HG03135 (cell line): ENCODE results near the gene ST7.

Experiments used
- ATAC-seq: cut with Tn5 transposase; IDR thresholded peaks from one replicate; pipeline ENCODE4 v1.9.1; 2021; ENCODE audit warnings: mild to moderate bottlenecking, moderate library complexity; ENCODE audit not compliant: unreplicated experiment

ST7 gene

GRCh38 chr7:117051808-117052207, 98.5 kb downstream of the ST7 start:
- ATAC-seq, result no peak

DNA sequence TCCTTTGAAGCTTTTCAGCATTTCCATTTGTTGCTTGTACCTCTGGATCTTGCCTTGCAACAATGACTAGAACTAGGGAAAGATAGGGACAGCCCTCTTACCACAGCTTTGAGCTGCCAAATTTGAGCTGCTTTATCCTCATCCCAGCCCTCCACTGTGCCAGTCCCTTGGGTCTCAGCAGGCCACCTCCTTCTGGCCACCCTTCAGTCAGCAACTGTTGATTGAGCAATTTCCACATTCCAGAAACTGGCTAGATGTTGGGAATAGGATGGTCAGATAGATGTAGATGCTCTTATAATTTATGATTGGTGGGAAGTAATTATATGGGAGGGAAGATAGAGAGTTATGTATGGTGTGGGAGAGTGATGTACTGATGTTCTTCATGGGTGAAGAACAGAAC, 100.1 kb downstream of the ST7 start:
- no peak for ATAC-seq

DNA sequence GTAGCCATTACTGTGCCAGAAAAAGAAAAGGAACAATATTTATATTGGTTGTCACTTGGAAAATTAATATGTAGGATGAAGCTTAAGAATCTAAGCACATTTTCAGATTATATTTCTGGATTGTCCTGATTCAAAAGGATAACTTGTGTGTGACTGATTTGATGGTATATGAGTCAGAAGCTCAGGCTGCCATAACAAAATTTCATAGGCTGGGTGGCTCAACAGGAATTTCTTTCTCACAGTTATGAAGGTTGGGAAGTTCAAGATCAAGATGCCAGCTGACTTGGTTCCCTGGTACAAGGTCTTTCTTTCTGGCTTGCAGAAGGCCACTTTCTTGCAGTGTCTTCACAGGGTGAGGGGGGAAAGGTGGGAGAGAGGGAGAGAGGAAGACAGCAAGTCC, 108.5 kb downstream of the ST7 start:
- no peak for ATAC-seq

DNA sequence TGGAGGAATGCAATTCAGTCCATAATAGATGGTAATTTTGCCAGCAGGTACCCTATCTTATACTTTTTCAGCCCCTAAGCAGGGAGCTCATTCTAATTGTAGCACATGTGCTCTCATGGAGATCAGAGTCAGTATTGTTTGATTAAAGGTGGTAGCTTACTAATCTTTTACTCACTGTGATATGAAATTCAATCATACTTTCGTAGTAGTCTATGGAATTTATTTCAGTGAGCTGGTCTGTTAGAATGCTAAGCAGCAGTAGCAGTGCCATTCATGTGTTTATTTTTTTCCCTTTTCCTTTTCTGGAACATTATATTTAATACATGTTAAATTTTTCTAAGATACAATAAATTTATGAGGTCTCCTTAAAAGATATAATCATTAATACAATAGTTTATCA, 109.0 kb downstream of the ST7 start:
- no peak for ATAC-seq

- ATAC-seq, result no peak
Measured at GRCh38 chr7:117064688-117065087, 111.4 kb downstream of the ST7 start.

GRCh38 chr7:117065571-117066150, 112.4 kb downstream of the ST7 start:
- no peak for ATAC-seq

GRCh38 chr7:117066668-117067067, 113.4 kb downstream of the ST7 start:
- ATAC-seq, result peak; percentile 53

- no peak for ATAC-seq
Measured at GRCh38 chr7:117067340-117067739, 114.0 kb downstream of the ST7 start.

- no peak for ATAC-seq
Measured at GRCh38 chr7:117068511-117069145, 115.3 kb downstream of the ST7 start.

DNA sequence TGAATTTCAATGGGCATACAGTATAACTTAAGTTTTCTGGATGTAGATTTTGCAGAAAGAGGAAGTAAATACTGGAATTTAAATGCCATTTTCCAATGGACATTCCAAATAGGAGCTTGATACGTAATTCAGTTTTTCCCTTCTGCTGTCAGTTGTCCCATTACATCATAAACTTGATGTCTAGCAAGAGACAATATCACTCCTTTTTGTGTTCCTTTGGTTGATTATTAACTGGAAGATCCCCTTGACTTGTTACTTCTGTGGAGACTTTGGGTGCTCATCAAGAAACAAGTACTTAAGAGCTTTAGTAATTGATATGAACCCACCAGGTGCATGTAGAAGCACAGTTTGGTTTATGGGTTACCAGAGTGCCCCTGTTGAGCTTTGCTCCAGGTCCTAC, 116.1 kb downstream of the ST7 start:
- ATAC-seq, result peak; percentile 49

- no peak for ATAC-seq
Measured at GRCh38 chr7:117071551-117071950, 118.2 kb downstream of the ST7 start.

DNA sequence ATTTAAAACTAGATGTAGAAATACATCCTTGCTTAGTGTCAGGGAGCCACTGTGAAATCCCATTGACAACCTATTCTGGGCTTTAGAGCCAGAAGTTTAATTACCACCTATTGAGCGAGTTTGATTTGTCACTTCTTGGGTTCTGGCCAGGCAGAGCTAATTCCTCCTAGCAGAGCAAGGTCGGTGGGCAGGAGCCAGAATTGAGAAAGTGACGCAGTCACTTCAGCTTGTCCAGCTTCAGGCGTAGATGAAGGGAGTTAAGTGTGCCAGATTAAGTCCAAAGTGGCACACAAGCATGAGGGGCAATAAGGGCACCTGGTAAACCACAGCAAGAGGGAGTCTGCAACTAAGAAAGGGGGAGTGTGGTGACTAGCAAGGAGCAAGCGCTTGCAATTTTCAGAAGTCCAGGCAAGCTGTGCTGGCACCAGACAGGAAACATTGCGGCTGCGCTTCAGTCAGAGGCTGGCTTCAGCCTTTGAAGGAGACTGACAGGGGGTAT, 119.4 kb downstream of the ST7 start:
- no peak for ATAC-seq

DNA sequence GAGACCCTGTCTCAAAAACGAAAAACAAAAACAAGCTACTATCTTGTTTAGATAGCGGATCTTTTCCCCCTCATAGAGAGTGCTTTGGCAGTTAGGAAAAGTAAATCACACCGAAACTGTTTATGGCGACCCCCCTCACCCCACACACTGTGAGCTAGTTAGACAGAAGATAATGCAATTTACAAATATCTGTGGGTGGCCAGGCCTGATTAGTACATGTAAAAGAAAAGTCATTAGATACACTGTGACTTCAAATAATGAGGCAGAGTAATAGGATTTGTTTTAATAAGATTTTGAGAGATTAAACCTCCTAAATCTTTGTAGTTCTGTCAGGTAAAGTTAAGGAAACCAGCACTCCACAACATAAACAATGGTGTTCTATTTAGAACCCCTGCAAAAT, 121.1 kb downstream of the ST7 start:
- no peak for ATAC-seq

- ATAC-seq, result no peak
Measured at GRCh38 chr7:117075934-117076333, 122.6 kb downstream of the ST7 start.

- ATAC-seq, result no peak
Measured at GRCh38 chr7:117076426-117076943, 123.2 kb downstream of the ST7 start.

GRCh38 chr7:117077658-117078057, 124.4 kb downstream of the ST7 start:
- ATAC-seq, result no peak

DNA sequence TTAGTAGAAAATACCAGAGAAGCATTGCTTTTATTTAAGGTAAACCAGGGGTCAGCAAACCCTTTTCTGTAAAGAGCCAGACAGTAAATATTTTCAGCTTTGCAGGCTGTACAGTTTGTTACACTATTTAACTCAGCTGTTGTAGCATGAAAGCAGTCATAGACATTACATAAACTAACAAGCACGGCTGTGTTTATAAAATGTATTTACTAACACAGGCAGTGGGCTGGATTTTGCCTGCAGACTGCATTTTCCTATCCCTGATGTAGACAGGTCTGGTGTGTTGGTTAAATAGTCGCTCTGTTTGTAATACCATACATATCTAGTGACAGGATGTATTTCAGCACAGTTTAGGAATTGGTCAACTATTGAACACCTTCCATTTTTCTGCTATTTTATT, 129.3 kb downstream of the ST7 start:
- no peak for ATAC-seq

DNA sequence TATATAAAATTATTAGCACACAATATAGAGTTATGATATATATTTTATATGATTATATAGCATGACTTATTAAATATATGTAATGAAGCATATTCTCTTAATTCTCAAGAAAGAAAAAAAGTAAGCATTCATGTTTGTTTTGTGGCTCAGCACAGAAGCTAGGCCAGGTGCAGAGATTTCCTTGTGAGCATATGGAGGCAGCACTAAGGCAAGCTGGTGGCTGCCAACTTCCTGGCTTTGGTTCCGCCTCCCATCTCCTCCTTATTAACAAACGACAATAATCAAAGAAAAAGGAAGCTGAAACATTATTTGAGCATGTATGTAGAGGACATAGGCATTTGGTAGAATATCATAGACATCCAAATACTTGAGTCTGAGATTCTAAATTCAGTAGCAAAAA, 130.3 kb downstream of the ST7 start:
- ATAC-seq, result no peak

DNA sequence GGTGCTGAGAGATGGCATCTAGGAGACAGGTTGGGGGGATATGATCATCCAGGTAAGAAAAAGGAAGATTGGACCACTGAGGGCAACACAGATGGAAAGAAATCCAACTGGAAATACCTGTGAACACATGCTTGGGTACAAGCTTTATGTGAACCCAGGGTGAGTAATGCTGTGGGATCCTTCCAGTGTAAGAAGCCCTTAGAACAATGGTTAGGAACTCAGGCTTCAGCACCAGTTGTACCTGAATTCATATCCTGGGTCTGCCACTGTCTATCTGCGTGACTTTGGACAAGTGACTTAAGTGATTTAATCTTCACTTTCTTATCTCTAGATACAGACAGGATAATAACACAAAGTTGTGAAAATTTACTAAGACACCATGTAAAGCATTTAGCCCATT, 131.0 kb downstream of the ST7 start:
- ATAC-seq, result no peak

DNA sequence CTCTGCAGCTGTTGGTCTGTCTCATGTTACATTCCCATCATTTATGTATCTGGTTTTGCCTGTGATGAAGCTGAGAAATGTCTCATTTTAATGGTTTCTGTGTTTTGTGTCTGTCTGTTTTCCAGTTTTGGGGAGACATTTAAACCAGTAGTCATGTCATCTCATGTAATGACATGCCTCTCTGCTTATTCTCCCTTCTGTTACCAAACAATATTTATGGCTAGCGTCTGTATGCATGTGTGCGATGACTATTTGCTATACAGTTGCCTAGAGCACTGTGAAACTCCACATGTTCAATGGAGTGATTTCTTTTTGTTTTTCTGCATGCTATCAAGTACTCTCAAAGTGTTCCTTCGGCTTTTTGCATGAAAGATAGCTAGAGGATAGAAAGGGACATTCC, 132.0 kb downstream of the ST7 start:
- ATAC-seq, result no peak

DNA sequence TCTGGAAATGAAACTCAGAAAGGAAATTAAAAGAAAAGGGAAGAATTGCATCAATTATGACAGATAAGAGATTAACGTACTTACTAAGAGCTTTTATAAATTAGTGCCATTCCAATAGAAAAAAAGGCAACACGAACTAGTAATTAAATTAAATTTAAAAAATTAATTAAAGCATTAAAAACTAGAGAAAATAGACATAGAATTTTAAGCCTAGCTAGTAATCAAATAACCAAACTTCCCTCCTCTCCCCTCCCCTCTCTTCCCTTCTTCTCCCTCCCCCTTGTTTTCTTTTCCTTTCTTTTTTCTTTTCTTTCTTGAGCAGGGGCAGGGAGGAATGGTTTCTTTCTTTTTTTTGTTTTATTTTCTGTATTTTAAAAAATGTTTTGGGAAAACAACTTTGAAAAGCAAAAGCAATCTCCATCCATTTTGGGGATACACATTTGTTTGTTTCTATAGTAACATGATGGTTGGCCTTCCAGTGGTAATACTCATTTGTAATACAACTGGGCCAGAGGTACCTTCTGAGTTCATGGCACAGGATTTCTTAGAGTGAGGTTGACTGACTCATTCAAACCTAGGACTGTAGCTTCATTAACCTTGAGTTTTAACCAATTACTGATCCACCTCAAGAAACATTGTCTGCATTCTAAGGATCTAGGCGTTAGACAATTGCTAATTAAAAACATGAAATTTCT, 132.6 kb downstream of the ST7 start:
- no peak for ATAC-seq

DNA sequence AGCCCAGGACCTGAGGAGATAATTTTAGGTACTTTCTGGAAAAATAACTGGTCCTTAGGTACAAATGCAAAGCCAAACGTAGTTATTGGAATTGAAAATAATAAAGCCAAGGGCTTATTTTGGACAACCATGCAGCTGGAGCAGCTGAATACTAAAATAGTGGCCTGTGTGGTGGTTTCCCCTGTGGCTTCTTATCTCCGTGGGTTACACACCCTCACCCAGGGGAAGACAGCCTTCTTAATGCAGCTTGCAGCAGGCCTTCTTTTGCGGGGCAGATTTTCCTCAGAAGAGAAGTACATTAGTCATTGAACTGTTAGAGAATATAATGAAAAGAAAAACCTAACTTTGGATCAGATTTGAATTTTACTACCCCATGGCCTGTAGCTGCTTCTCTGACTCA, 133.5 kb downstream of the ST7 start:
- no peak for ATAC-seq
